Measurements from ENCODE around the gene TMEM266.
A peak's percentile ranks its signal among the peaks of the same experiment; 100 is the strongest.

The TMEM266 gene

GRCh38 chr15:76209523-76209922 is 149.7 kb downstream of the TMEM266 start:
- no peak for DNase-seq (ENCODE audit: low read depth)
- H3K4me3 ChIP-seq (ENCODE audit: low read length): no peak overlapping the region
- no peak for TF ChIP-seq CTCF (conservative IDR thresholded peaks at IDR 0.05; ENCODE audit: low read depth, low read length)

GRCh38 chr15:76209942-76210341 is 150.2 kb downstream of the TMEM266 start:
- TF ChIP-seq CTCF (conservative IDR thresholded peaks at IDR 0.05; ENCODE audit: low read depth, low read length): no peak
- H3K4me3 ChIP-seq (ENCODE audit: low read length): no peak overlapping the region
- no peak for DNase-seq (ENCODE audit: low read depth)

DNA sequence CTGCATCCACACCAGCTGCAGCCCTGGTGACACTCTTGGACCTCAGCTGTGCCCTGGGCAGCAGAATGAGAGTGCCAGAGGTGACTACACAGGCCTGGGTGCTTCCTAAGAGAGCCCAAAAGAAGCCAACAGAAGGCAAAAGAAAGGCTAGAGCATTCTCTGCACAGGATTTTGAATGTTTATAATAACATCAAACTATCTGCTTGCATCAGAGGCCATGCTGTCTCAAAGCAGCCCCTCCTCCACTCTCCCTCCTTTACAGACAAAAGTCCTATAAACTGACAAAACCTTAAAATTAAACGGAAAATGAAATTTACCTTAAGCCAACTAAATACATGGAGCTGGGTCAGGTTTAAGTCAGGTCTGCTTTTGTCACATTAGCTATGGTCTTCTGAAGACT is 155.8 kb downstream of the TMEM266 start:
- no peak for DNase-seq (ENCODE audit: low read depth)
- H3K4me3 ChIP-seq (ENCODE audit: low read length): no peak overlapping the region
- no peak for TF ChIP-seq CTCF (conservative IDR thresholded peaks at IDR 0.05; ENCODE audit: low read depth, low read length)

DNA sequence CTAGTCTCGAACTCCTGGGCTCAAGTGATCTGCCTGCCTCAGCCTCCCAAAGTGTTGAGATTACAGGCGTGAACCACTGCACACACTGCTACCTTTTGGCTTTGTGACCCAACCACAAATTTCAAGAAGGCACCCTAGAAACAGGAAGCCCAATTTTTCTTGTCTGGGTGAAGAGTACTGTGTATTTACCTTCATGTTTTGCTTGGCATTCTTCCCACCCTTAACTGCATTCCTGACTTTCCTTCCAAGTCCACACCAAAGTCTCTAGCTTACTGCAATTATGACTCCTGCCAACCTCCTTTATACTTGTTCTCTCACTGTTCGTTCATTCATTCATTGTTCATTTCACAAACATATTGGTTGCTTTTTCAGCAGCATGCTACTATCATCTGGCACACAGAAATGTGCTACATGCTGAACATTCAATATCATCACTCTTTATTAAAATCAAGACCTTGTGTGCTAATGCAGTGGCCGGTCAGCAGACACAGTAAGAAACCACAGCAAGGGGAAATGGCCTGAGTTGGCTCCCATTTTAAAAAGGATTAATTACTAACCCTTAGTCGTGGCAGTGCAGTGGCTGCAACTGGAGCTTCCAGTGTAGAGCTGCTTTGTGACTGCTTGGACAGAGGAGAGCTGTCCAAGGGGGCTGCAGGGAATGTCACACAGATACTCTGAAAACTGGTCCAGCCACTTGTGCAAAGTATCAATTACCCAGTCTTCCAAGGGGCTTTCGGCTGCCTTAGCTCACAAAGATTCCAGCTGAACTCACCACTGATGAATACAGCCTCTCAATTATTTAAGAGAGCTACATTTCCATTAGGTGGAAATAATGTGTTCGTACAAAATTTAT is 157.5 kb downstream of the TMEM266 start:
- H3K4me3 ChIP-seq (ENCODE audit: low read length): no peak overlapping the region
- no peak for TF ChIP-seq CTCF (conservative IDR thresholded peaks at IDR 0.05; ENCODE audit: low read depth, low read length)
- peak; percentile 65 for DNase-seq (ENCODE audit: low read depth)

DNA sequence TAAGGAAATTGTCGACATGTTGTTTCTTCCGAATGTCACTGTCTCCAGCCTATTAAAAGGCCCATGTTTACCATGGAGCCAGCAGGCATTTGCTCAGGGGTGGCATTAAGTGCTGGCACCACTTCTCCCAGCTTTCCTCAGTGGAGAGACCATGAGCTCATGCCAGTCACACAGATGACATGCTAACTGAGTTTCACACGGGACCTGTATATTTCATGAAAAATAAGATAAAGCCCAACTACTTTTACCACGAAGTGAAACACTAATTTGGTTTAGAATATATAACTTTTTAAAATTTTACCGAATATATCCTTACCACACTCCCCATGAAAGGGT is 158.1 kb downstream of the TMEM266 start:
- no peak overlapping the region for H3K4me3 ChIP-seq (ENCODE audit: low read length)
- no peak for DNase-seq (ENCODE audit: low read depth)
- no peak for TF ChIP-seq CTCF (conservative IDR thresholded peaks at IDR 0.05; ENCODE audit: low read depth, low read length)

- TF ChIP-seq CTCF (conservative IDR thresholded peaks at IDR 0.05; ENCODE audit: low read depth, low read length): no peak
- no peak for DNase-seq (ENCODE audit: low read depth)
- no peak overlapping the region for H3K4me3 ChIP-seq (ENCODE audit: low read length)
These were observed 161.4 kb downstream of the TMEM266 start for GRCh38 chr15:76221085-76221767.

DNA sequence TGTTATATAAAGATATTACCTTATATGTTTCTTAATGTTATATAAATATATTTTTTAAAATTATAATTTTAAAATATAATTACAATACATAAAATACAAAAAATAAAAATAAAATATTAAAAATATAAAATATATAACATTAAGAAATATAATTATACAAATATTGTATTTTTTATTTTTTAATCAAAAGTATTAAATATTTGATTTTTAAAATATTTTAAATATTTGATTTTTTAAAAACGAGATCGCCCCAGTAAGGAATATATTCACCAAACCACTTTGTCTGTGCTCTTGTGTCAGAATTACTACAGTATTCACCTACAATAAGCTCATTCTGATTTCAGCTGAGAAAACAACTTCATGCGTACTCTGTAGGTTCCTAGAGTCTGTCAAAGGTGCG is 162.4 kb downstream of the TMEM266 start:
- no peak overlapping the region for H3K4me3 ChIP-seq (ENCODE audit: low read length)
- no peak for TF ChIP-seq CTCF (conservative IDR thresholded peaks at IDR 0.05; ENCODE audit: low read depth, low read length)
- no peak for DNase-seq (ENCODE audit: low read depth)
